NCI-H460 (cell line): Measurements from ENCODE around the gene SLC7A1. TPM values are rescaled to one million over a fixed set of nuclear protein-coding genes. Genes with fewer than 3 reads are reported as not detected.

Experiments
- DNase-seq: peaks from one replicate; pipeline ENCODE4 v3.0.0-alpha.2; 2016; ENCODE audit warnings: low read depth; ENCODE audit errors: extremely low read depth
- total RNA-seq: library from RNA; depleted of rRNA; stranded (reverse); fragments of >200 nt; shearing (Covaris generic); gene quantifications from 2 replicates; pipeline ENCODE4 v1.2.3, GENCODE V29; 2014

Gene SLC7A1
- total RNA-seq, 1 experiment from 2014 or later: 40.2 TPM

DNA sequence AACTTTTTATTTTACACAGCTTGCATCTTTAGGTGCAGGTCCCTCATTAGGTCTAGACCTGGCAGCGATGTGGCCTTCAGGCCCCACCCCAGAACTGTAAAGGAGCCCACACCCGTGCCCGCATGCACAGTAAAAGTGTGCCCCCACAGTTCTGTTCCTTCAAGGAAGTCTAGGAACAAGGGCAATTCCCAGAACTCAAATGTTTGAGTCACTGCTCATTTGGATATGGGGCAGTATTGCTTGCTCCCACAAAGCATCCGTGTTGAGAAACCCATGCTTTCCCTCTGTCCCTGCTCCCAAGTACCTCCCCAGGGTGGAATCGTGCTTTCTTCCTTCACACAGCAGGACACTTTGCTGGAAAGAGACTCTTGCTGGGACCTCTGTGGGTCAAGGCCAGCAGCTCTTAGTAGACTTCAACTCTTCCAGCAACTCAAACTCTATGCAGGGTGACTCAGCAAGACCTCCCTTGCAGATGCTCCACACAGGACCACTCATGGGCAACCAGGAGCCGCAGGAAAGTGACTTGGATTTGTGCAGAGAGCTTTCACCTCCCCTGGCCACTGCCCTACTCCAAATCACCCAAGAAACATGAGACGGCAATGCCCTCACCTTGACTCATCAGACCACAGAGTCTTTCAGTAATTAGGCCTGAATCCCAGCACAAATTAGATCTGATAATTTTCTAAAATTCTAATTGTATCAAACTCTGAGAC, 12.3 kb downstream of the SLC7A1 start:
- DNase-seq: no peak

- DNase-seq: no peak
Observed at GRCh38 chr13:29582171-29582570, 13.3 kb downstream of the SLC7A1 start.

GRCh38 chr13:29581666-29582065, 13.8 kb downstream of the SLC7A1 start:
- DNase-seq: no peak

GRCh38 chr13:29579094-29579493, 16.4 kb downstream of the SLC7A1 start:
- DNase-seq: no peak

DNA sequence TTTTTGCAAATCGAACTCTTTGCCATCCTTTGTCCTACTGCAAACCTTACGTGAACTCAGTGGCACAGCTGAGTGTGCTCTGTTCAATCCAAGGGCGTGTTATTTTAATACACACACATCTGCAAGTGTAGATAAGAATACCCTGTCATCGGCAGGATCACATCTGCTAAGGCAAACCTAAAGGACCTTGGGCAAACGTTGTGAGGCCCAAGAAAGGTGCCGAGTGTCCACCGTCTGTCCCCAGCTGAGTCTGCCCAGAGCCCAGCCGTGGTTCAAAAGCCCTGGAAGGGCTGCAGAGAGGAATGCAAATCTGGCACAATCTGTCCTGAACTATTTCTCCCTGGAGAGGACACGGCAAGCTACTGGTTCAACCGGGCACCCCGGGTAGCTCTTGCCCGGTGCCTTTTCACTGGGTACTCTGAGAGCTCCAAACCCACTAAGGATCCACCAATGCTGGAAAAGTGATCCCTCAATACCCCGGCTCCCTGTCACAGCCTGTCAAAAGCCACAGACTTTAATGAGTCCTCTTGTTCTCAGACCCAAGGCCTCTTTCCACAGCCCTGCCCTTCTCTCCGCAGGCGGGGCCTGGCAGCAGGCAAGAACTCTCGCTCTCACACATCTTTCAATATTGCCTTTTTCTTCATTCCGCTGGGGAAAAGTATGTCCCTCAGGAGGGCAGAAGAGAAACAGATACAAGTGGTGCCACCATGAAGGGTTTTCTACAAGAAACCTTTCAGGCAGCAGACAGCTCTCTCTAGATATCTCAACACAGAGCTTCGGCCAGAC, 17.0 kb downstream of the SLC7A1 start:
- no peak for DNase-seq

GRCh38 chr13:29577136-29578051, 18.1 kb downstream of the SLC7A1 start:
- no peak for DNase-seq

DNA sequence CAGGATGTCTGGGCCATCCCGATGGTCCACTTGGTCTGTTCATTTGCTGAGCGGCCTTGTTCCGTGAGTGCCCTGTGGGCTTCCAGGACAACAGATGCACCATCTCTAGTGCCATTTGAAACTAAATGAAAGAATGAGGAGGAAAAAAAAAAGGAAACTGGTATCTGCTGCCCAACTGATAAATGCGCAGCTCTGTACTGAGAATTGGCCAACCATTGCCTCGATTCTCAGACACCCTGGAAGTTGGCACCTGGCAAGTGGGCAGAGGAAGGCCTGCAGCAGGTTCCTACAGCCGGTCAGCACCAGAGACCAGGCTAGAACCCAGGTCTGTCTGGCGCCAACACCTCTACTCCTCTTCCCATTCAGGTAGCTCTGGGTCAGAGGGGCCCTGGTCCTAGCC, 18.9 kb downstream of the SLC7A1 start:
- DNase-seq: no peak

DNA sequence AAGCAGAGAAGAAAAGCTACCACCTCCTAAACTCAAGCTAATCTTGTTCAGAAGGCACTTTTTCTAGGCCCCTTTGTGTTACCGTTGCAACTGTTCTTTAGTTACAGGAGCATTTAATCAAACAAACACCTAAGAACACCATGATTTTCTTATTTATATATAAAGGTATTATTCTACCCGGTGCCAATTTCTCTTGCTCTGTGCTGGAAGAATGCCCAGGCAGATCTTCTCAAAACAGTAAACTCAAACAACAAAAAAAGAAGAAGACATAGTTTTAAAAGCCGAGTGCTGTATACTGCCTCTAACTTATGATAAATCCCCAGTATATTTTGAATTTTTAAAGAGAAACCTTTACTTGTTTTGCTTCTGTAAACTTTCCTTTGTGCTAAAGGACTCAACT, 20.4 kb downstream of the SLC7A1 start:
- no peak for DNase-seq

DNA sequence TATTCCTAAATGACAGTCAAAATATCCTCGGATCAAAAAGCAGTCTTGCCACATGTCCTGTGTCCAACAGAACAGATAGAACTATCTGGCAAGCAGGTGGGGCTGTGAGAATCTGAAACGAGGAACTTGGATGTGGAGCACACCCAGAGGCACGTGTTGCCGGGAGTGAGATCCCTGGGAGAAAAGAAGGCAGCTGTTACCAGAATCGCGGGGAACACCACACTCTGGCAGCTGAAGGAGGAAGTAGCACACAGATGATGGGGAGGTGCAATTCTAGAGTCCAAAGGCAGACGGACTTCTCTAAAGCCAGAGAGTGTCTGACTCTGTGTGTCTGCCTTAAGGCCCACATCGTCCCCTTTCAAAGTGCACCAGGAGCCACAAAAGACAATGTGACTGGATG, 22.3 kb downstream of the SLC7A1 start:
- no peak for DNase-seq

GRCh38 chr13:29572575-29572974, 22.9 kb downstream of the SLC7A1 start:
- no peak for DNase-seq

- DNase-seq: no peak
Observed at GRCh38 chr13:29571876-29572570, 23.5 kb downstream of the SLC7A1 start.

DNA sequence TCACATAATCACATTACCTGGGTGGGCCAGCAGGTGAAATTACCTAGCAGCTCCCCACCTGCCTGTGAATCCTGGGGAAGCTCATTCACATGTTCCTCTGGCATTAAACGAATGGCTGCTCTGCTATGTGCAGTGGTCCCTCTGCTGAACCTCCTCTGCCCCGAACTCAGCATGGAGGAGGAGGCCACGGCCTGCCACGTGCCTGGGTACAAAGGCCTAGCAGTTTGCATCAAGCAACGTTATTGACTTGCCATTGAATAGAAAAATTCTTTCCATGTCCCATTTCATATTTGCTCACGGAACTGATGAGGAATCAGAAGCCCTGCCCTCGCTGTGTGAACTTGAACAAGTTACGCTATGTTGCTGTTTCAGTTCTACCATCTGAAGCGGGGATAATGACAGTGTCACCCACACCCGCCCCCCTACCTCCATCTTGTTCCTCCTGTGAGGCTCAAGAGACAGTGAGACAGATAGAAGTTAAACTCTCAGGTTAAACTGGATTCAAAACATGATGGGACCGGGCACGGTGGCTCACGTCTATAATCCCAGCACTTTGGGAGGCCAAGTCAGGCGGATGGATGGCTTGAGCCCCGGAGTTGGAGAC, 25.3 kb downstream of the SLC7A1 start:
- no peak for DNase-seq

DNA sequence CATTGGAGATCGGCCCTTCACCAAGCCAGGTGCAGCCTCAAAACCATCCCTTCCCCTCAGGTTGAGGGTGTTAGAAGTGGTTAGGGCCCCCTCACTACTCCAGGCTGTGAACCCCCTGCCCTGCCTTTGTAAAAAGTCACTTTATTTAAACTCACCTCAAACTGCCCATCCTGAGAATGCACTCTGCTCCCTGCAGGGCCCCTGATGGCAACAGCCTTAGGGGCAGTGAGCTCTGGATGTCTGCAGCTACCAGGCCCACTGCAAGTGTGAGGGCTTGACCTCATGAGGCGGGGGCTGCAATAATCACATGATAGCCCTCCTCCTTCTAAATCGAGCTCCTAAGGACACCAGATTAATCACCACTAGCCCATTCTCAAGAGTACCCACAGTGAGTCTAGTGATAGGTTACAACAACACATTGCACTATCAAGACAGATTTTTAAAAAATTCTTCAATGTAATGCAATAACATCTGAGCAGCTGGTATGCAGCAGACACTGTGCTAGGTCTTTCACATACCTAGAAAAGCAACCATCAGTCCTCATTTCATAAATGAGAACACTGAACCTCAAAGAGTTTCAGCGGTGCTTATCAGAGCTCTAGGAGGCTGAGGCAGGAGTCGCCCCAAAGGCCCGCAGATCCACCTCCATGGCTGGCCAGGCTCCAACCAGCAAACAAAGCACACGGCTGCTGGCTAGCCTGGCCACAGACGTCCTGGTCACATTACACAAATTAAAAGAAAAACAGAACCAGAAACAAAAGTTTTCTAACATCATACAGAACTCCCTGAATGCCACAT, 26.0 kb downstream of the SLC7A1 start:
- DNase-seq: no peak

DNA sequence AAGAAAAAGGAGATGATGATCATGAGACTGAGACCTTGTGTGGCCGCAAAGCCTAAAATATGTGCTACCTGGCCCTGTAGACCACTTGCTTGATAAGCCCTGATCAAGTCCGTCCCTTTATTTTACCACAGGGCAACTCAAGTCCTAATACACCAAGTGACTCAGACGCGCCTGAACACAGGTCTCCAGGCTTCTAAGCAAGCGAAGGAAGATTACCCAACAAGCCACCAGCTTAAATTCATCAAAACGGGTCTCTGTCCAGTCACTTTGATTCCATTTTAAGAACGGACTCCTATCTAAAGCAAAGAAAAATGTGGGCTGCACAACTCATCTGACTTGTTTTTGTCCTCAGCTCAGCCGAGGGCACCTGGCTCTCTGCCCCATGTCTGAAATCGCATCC, 26.8 kb downstream of the SLC7A1 start:
- DNase-seq: no peak

GRCh38 chr13:29567411-29567810, 28.1 kb downstream of the SLC7A1 start:
- no peak for DNase-seq

- no peak for DNase-seq
Observed at GRCh38 chr13:29566206-29566605, 29.3 kb downstream of the SLC7A1 start.

DNA sequence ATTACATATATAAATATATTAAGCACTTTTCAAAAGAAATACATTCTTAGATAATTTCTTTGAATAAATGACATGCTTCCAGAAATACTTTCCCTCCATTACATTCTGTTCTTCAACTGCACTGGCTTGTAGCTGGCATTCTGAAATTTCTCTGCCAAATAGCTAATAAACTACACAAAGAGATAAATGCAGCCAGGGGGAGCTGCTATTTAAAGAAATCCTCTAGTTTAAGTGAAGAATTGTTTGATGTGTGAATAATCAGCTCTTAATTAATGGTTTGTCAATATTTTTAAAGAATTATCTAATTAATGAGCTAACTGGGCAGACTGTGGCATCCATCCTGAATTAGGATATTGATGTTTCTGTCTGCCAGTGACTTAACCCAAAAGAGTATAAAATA, 30.7 kb downstream of the SLC7A1 start:
- no peak for DNase-seq

DNA sequence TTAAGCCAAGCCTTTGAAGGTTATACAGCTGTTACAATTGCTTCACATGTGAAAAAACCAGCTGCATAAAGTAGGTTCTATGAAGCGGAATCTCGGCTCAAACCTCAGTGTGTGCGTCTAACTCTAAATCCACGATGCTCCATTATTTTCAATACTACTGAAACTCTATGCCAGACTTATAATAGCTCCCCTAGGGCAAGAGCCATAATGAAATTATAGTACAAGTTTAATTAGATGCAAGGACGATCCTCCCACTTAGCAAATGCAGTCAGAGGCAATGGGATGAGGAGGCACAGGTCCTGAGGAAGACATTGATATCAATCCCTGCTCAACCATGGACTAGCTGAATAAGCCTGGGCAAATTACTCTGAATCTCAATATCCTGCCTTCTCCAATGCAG, 31.1 kb downstream of the SLC7A1 start:
- DNase-seq: no peak

GRCh38 chr13:29563941-29564340, 31.5 kb downstream of the SLC7A1 start:
- no peak for DNase-seq
